Measurements from ENCODE around the gene KATNB1.

GRCh38 chr16:57711993-57712392 is 23.6 kb upstream of the KATNB1 start:
- TF ChIP-seq EP300 (IDR thresholded peaks at IDR 0.05): no peak
- TF ChIP-seq, protein P1, sequence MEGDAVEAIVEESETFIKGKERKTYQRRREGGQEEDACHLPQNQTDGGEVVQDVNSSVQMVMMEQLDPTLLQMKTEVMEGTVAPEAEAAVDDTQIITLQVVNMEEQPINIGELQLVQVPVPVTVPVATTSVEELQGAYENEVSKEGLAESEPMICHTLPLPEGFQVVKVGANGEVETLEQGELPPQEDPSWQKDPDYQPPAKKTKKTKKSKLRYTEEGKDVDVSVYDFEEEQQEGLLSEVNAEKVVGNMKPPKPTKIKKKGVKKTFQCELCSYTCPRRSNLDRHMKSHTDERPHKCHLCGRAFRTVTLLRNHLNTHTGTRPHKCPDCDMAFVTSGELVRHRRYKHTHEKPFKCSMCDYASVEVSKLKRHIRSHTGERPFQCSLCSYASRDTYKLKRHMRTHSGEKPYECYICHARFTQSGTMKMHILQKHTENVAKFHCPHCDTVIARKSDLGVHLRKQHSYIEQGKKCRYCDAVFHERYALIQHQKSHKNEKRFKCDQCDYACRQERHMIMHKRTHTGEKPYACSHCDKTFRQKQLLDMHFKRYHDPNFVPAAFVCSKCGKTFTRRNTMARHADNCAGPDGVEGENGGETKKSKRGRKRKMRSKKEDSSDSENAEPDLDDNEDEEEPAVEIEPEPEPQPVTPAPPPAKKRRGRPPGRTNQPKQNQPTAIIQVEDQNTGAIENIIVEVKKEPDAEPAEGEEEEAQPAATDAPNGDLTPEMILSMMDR (IDR thresholded peaks at IDR 0.05): no peak
- TF ChIP-seq RAD21 (conservative IDR thresholded peaks at IDR 0.05 in 1 of 2, IDR thresholded peaks at IDR 0.05 in 1 of 2): no peak
- TF ChIP-seq ZNF302 (CRISPR knock-in tag; IDR thresholded peaks at IDR 0.05): no peak
- no peak for TF ChIP-seq MAFK (IDR thresholded peaks at IDR 0.05; ENCODE audit: partially characterized antibody)
- TF ChIP-seq POLR2A (IDR thresholded peaks at IDR 0.05; ENCODE audit: low read length): no peak
- TF ChIP-seq MAX (IDR thresholded peaks at IDR 0.05): no peak
- TF ChIP-seq CHD4 (IDR thresholded peaks at IDR 0.05; ENCODE audit: borderline replicate concordance): no peak
- no peak for TF ChIP-seq CHD2 (IDR thresholded peaks at IDR 0.05; ENCODE audit: low read length, partially characterized antibody)
- no peak for TF ChIP-seq CEBPB (IDR thresholded peaks at IDR 0.05)
- no peak for TF ChIP-seq FOSB (CRISPR knock-in tag; IDR thresholded peaks at IDR 0.05)
- no peak for TF ChIP-seq ZC3H11A (IDR thresholded peaks at IDR 0.05)

Data from A549 (cell line).